H9 (cell line): Measurements from ENCODE around the gene RRBP1. TPM values are rescaled to one million over a fixed set of nuclear protein-coding genes. Genes with fewer than 3 reads are reported as not detected.

ENCODE experiments used
- DNase-seq: peaks from one replicate; pipeline ENCODE4 v3.0.0-alpha.2; 2017
- H2AFZ ChIP-seq: one replicate; pipeline ENCODE4 v1.6.1; 2013; ENCODE audit warnings: mild to moderate bottlenecking, low read length, control low read depth, moderate library complexity
- H2AK5ac ChIP-seq: 2 replicates; pipeline ENCODE4 v1.6.1; 2013; ENCODE audit warnings: low read length, control low read depth, mixed read lengths; ENCODE audit not compliant: insufficient read length
- H2BK120ac ChIP-seq: one replicate; pipeline ENCODE4 v1.6.1; 2013; ENCODE audit warnings: low read depth, mild to moderate bottlenecking, low read length, control low read depth, inconsistent platforms; ENCODE audit not compliant: poor library complexity, severe bottlenecking
- H2BK12ac ChIP-seq: 2 replicates; pipeline ENCODE4 v1.6.1; 2013; ENCODE audit warnings: low read length, control low read depth, mixed read lengths, low read depth; ENCODE audit not compliant: insufficient read length
- H2BK15ac ChIP-seq: 2 replicates; pipeline ENCODE4 v1.6.1; 2013; ENCODE audit warnings: low read depth, low read length, control low read depth
- H2BK20ac ChIP-seq: one replicate; pipeline ENCODE4 v1.6.1; 2013; ENCODE audit warnings: low read depth, mild to moderate bottlenecking, low read length, control low read depth, inconsistent platforms; ENCODE audit not compliant: poor library complexity, severe bottlenecking
- H2BK5ac ChIP-seq: 2 replicates; pipeline ENCODE4 v1.6.1; 2013; ENCODE audit warnings: low read length, control low read depth, mixed read lengths; ENCODE audit not compliant: insufficient read length
- H3K14ac ChIP-seq: 2 replicates; pipeline ENCODE4 v1.6.1; 2013; ENCODE audit warnings: low read length, control low read depth; ENCODE audit not compliant: insufficient read depth
- H3K18ac ChIP-seq: 2 replicates; pipeline ENCODE4 v1.6.1; 2013; ENCODE audit warnings: low read depth, mild to moderate bottlenecking, mixed read lengths, low read length, control low read depth; ENCODE audit not compliant: insufficient read length
- H3K23ac ChIP-seq: 2 replicates; pipeline ENCODE4 v1.6.1; 2013; ENCODE audit warnings: low read length, control low read depth, mixed read lengths, low read depth; ENCODE audit not compliant: insufficient read length
- H3K23me2 ChIP-seq: 2 replicates; pipeline ENCODE4 v1.6.1; 2013; ENCODE audit warnings: low read depth, mild to moderate bottlenecking, mixed read lengths, low read length, control low read depth; ENCODE audit not compliant: insufficient read length, poor library complexity, severe bottlenecking
- H3K27ac ChIP-seq: 2 replicates; pipeline ENCODE4 v1.5.1; 2013; ENCODE audit warnings: low read length, control low read depth, mixed read lengths, low read depth; ENCODE audit not compliant: insufficient read length
- H3K27me3 ChIP-seq: 2 replicates; pipeline ENCODE4 v1.6.1; 2013; ENCODE audit warnings: low read length, control low read depth, inconsistent platforms; ENCODE audit not compliant: insufficient read depth
- H3K4ac ChIP-seq: 2 replicates; pipeline ENCODE4 v1.6.1; 2013; ENCODE audit warnings: low read depth, mild to moderate bottlenecking, control low read depth, inconsistent platforms, low read length, moderate library complexity
- H3K4me1 ChIP-seq: 2 replicates; pipeline ENCODE4 v1.6.1; 2013; ENCODE audit warnings: low read length, control low read depth, inconsistent platforms; ENCODE audit not compliant: insufficient read depth
- H3K4me2 ChIP-seq: 2 replicates; pipeline ENCODE4 v1.6.1; 2013; ENCODE audit warnings: low read length, control low read depth, mixed read lengths; ENCODE audit not compliant: insufficient read length, insufficient read depth
- H3K56ac ChIP-seq: 2 replicates; pipeline ENCODE4 v1.6.1; 2013; ENCODE audit warnings: low read depth, mild to moderate bottlenecking, mixed read lengths, low read length, control low read depth; ENCODE audit not compliant: insufficient read length
- H3K79me1 ChIP-seq: 2 replicates; pipeline ENCODE4 v1.6.1; 2013; ENCODE audit warnings: low read depth, mild to moderate bottlenecking, moderate library complexity, low read length, control low read depth, inconsistent platforms; ENCODE audit not compliant: insufficient read depth, poor library complexity, severe bottlenecking
- H3K79me2 ChIP-seq: 2 replicates; pipeline ENCODE4 v1.6.1; 2013; ENCODE audit warnings: low read length, control low read depth, inconsistent platforms; ENCODE audit not compliant: insufficient read depth
- H3K9ac ChIP-seq: 2 replicates; pipeline ENCODE4 v1.6.1; 2013; ENCODE audit warnings: low read length, control low read depth, mixed read lengths; ENCODE audit not compliant: insufficient read length; ENCODE audit errors: extremely low read depth
- H3K9me3 ChIP-seq: one replicate; pipeline ENCODE4 v1.6.1; 2013; ENCODE audit warnings: low read depth, low read length, inconsistent platforms; ENCODE audit not compliant: control insufficient read depth
- H3T11ph ChIP-seq: one replicate; pipeline ENCODE4 v1.6.1; 2013; ENCODE audit warnings: mild to moderate bottlenecking, low read length, control low read depth, inconsistent platforms
- H4K20me1 ChIP-seq: one replicate; pipeline ENCODE4 v1.6.1; 2013; ENCODE audit not compliant: control insufficient read depth, insufficient read length, insufficient read depth
- H4K5ac ChIP-seq: 2 replicates; pipeline ENCODE4 v1.6.1; 2013; ENCODE audit warnings: low read depth, mild to moderate bottlenecking, mixed read lengths, low read length, control low read depth; ENCODE audit not compliant: insufficient read length
- H4K8ac ChIP-seq: replicated peaks from 2 replicates; pipeline ENCODE4 v1.6.1; 2013; ENCODE audit warnings: low read length, control low read depth, mixed read lengths, low read depth; ENCODE audit not compliant: insufficient read length
- H4K91ac ChIP-seq: 2 replicates; pipeline ENCODE4 v1.6.1; 2013; ENCODE audit warnings: low read depth, mild to moderate bottlenecking, moderate library complexity, mixed read lengths, low read length, control low read depth; ENCODE audit not compliant: insufficient read length
- H3K27ac Mint-ChIP-seq, 3 experiments: 2 replicates in 2 of 3; 3 replicates in 1 of 3; pipeline ENCODE4 v1.8.0; 2020 to 2021; ENCODE audit warnings: mixed read lengths in 3 of 3, mild to moderate bottlenecking in 1 of 3, moderate library complexity in 1 of 3
- H3K27me3 Mint-ChIP-seq: 2 replicates; pipeline ENCODE4 v1.8.0; 2021; ENCODE audit warnings: low read depth, mild to moderate bottlenecking, moderate library complexity, mixed read lengths
- H3K36me3 Mint-ChIP-seq, 3 experiments: 2 replicates in 2 of 3; 3 replicates in 1 of 3; pipeline ENCODE4 v1.8.0; 2020 to 2021; ENCODE audit warnings: low read depth in 3 of 3, mixed read lengths in 3 of 3; ENCODE audit not compliant: insufficient read depth in 1 of 3
- H3K4me1 Mint-ChIP-seq, 2 experiments: 2 replicates each; pipeline ENCODE4 v1.8.0; 2020; ENCODE audit warnings: mixed read lengths in 2 of 2
- H3K4me3 Mint-ChIP-seq, 2 experiments: 2 replicates in 1 of 2; 3 replicates in 1 of 2; pipeline ENCODE4 v1.8.0; 2020 to 2021; ENCODE audit warnings: mild to moderate bottlenecking in 2 of 2, mixed read lengths in 2 of 2, moderate library complexity in 1 of 2
- H3K9me3 Mint-ChIP-seq, 2 experiments: 2 replicates in 1 of 2; 3 replicates in 1 of 2; pipeline ENCODE4 v1.8.0; 2020; ENCODE audit warnings: mild to moderate bottlenecking in 2 of 2, mixed read lengths in 2 of 2, moderate library complexity in 1 of 2
- CTCF ChIP-seq: fragments of 200-600 bp; sonication (generic); conservative IDR thresholded peaks from 3 replicates; pipeline ENCODE4 v1.8.0; 2021; ENCODE audit warnings: antibody characterized with exemption, mild to moderate bottlenecking
- WGBS: extraction: QIAGEN DNeasy Blood & Tissue Kit; methylation state at CpG from one replicate; pipeline ENCODE4 v1.1.7; 2013; ENCODE audit warnings: missing lambda C conversion rate, low lambda C conversion rate, mixed read lengths; ENCODE audit not compliant: insufficient read length; ENCODE audit errors: extremely low coverage; 5-methylcytosine and 5-hydroxymethylcytosine counted together
- total RNA-seq: library from RNA; stranded (reverse); gene quantifications from 2 replicates; pipeline ENCODE4 v1.2.1, GENCODE V29; 2021

Gene RRBP1
- total RNA-seq, 1 experiment from 2014 or later: 97.8 TPM

GRCh38 chr20:17617212-17617867 lies 64.7 kb downstream of the RRBP1 start:
- Histone ChIP-seq H3T11ph (no peak overlapping the region), H2BK5ac (no peak overlapping the region), H3K79me1 (no peaks in the 10 kb centered on the region), H2BK12ac (no peak overlapping the region), H3K56ac (no peak overlapping the region), H3K79me2 (no peaks in the 10 kb centered on the region), H3K9ac (no peak overlapping the region), H3K9me3 (no peaks in the 10 kb centered on the region), H4K8ac (no peak overlapping the region), H4K5ac (no peak overlapping the region), H2BK15ac (no peak overlapping the region), H3K27ac (no peak overlapping the region), H3K4ac (no peak overlapping the region), H3K23ac (no peak overlapping the region), H2BK120ac (no peak overlapping the region), H3K4me1 (no peaks in the 10 kb centered on the region), H2AK5ac (no peak overlapping the region), H3K27me3 (no peaks in the 10 kb centered on the region), H2AFZ (no peak overlapping the region), H2BK20ac (no peak overlapping the region), H3K23me2 (no peaks in the 10 kb centered on the region), H3K18ac (no peak overlapping the region), H4K91ac (no peak overlapping the region), H4K20me1 (no peaks in the 10 kb centered on the region), H3K4me2 (no peak overlapping the region), H3K14ac (no peak overlapping the region)
- no peaks in the 10 kb centered on the region; the same call in 1 of the 2 replicates for H3K27me3 Mint-ChIP-seq
- peak; percentile 86 for TF ChIP-seq CTCF
- WGBS: no CpG with 5 or more reads among the region's 15 CpGs
- H3K4me3 Mint-ChIP-seq: no peak overlapping the region
- peaks cover 6 to 13% of the 10 kb centered on the region in 2 experiments for H3K4me1 Mint-ChIP-seq
- H3K9me3 Mint-ChIP-seq: no peaks in the 10 kb centered on the region
- DNase-seq: peak; percentile 77
- H3K27ac Mint-ChIP-seq: peak overlapping the region in 1 of 3 experiments; percentile 55; a peak in 1 of 7 replicates
- H3K36me3 Mint-ChIP-seq: peaks cover 17 to 59% (median 53%) of the 10 kb centered on the region in 3 experiments; a peak in 6 of 7 replicates
